Middle frontal gyrus (tissue), 1 donor: ENCODE data around the gene FUT2.

Experiments used
- DNase-seq: peaks from one replicate; pipeline ENCODE4 v3.0.0-alpha.2; 2015; ENCODE audit warnings: low spot score; ENCODE audit errors: extremely low spot score

Gene FUT2

DNA sequence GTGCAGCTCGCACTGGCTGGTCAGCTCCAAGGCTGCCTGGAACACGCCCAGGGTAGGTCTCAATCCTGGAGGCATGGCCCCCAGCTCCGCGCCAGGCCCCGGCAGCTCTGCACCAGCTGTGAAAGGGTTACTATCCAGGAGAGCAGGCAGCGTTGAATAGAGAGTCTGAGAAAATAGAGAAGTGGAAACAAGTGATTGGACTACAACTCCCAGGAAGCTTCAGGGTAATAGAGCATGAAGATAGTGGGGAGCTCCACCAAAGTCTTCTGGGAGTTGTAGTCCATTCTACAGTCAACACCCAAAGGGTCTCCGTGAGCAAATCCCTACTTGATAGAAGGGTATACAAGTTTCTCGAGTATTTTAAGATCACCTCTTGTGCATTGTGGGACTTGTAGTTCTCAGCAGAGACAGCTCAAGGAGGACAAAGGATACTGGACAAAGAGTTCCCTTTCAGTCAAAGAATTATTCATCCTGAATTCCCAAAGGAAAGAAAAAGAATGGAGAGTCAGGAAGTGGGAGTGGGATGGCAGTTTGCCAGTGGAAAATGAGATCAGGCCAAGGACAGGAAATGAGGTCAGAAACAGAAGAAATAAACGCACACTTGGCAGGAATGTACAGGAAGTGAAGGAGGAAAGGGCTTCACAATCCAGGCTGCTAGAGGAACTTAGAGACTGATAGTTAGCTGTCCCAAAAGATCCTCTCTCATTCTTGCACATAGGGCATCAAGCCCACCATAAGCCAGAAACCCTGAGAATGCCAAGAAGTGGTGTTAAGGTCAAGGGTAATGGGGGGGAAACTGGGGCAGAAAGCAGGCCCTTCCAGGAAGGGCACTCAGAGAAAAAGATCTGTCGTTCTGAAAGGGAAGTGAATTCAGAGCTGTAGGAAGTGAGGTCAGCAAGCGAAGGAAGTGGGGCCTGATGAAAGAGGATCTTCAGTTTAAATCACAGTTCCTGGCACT, 29.3 kb downstream of the FUT2 start:
- DNase-seq, result peak; percentile 22

DNA sequence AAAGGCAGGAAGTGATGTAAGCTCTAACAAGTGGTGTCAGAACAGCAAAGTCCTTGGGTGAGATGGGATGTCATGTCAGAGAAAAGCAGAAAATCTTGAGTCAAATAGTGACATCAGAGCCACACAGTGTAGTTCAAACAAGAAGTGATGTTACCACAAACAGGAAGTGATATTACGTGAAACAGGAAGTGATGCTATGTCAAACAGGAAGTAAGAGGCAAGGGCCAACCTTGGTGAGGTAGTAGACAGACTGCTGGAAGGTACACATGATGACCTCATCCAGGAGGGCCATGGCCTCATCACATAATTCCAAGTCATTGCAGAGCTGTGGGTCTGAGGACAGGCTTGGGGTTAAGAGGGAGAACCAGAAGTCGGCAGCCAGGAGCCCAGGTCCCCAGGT, 30.8 kb downstream of the FUT2 start:
- DNase-seq, result no peak

DNA sequence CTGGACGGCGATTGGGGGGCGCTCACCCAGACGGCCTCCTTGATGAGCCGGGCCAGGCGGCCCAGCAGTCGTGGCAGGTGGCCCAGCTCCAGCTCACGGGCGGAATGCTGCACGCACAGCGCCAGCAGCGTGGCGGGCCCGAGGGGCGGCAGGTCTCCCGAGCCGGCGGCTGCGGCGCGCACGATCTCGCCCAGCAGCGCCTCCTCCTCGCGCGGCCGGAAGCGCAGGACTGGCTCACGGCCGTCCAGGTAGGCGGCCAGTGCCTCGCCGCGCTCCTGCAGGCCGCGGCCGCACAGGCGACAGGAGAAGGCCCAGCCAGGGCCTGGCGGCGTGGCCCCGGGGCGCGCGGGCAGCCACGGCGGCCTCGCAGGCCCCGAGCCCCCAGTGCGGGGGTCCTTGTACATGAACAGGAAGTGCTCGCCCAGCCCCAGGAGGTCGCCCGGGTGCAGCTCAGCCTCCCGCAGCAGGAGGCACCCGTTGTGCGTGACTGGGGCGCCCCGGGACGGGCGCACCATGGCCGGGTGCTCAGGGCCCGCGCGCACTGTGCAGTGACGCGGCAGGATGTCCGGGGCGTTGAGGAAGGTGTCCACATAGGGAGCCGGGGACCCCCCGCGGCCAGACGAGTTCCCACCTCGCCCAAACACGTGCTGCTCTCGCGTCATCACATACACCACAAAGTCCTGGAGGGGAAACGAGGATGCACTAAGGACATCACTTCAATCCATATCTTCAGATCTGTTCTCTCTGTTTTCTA, 33.3 kb downstream of the FUT2 start:
- no peak for DNase-seq

DNA sequence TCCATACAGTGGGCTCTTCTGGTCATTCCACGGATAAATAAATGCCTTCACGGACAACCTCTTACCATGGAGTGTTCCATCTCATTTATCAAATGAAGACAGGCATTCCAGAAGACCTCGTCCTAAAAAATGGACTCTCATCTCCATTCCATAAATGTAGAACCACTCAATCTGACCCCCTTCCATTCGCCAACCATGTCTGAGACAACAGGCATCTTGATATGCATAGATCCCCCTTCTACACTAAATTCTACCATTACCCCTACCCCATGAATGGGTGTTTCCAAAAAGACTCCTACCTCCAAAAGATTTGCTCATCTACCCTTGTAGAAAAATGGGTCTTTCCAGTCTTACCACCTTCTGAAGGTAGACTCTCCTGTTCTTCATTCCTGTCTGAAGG, 35.7 kb downstream of the FUT2 start:
- DNase-seq, result no peak

DNA sequence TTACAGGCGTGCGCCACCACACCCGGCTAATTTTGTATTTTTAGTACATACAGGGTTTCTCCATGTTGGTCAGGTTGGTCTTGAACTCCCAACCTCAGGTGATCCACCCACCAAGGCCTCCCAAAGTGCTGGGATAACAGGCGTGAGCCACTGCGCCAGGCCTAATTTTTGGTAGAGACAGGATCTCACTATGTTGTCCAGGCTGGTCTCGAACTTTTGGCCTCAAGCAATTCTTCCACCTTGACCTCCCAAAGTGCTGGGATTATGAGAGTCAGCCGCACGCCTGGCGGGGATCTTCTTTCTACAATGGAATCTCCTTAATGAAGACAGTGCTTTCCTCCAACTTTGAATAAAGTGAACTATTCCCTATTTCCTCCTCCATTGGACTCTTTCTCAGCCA, 38.9 kb downstream of the FUT2 start:
- DNase-seq, result no peak

DNA sequence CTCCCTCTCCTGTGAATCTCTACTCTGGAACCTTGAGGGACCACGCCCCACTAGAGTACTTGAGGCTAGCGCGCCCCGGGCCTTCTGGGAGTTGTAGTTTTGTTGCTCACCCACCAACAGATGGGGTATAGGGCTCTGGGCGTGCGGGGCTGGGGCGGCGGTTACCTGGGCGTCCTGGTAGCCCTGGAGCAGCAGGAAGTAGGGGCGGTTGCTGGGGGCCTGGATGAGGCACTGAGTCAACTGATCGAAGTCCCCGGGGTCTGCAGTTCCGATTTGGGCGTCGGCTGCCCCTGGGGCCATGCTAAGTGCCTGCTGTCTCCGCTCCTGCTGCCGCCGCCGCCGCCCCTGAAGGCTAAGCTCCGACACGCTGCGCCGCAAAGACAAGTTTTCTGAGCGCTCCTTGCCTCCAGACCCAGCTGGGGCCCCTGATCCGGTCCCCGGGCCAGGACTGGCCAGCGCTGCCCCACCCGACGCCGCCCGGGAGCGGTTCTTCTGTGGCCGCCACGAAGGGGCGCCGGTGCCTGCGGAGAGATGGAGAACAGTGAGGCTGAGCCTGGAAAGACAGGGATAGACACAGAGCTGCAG, 39.4 kb downstream of the FUT2 start:
- DNase-seq, result no peak

DNA sequence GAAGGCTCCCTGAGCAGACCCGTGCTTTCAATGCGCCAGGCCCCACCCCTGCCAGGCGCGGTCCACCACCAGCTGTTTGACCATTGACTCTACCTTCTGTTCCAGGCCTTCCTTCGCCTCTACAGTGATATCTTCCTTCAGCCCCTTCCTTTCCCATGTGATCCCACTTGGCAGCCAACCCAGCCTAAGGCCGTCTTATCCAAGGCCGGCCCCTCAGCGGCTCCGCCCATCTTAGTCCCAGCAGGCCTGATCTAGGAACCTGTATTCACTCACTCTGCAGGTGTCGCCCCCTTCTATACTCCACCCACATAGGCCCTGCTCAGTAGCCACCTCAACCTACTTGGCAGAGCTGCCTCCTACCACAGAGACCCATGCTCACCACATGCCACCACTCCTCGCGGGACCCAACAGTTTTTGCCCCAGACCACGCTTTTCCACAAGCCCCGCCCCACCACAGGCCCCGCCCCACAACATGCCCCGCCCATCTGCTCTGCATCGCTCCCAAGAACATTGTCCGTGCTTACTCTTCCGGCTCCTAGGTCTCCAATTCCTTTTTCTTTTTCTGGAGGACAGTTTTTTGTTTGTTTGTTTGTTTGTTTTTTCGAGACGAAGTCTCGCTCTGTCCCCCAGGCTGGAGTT, 41.7 kb downstream of the FUT2 start:
- no peak for DNase-seq

DNA sequence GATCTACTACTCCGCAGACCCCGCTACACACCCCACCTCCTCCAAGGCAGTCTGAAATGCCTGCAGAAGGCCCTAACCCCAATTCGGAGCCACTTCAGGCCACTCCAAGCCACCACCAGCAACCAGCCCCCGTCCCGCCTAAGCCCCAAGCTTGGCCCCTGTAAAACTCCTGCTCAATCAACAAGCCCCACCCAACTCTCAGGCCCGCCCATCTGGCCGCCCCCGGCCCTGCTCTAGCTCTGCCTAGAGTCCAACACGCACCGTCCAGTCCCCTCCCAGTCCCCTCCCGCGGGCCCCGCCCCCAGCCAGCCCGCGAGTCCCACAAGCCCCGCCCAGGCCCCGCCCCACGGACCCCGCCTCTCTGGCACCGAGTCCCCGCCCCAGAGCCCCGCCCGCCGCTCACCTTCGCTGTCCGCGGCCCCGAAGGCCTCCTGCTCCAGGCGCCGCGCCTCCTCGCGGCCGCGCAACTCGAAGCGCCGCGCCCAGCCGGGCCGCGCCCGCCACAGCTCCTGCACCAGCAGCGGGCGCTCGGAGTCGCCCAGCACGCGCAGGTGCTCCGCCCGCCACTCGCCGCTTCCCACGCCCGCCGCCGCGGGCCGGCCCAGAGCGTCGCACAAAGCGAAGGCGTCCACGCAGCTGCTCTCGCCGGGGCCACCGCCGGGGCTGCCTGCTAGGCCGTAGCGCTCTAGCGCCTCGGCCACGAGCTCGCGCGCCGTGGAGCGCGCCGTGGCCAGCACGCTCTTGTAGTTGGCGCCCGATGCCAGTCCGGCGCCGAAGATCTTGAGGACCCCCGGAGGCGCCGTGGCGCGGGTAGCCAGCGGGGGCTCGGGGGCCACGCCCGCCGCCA, 43.0 kb downstream of the FUT2 start:
- DNase-seq, result peak; percentile 40

DNA sequence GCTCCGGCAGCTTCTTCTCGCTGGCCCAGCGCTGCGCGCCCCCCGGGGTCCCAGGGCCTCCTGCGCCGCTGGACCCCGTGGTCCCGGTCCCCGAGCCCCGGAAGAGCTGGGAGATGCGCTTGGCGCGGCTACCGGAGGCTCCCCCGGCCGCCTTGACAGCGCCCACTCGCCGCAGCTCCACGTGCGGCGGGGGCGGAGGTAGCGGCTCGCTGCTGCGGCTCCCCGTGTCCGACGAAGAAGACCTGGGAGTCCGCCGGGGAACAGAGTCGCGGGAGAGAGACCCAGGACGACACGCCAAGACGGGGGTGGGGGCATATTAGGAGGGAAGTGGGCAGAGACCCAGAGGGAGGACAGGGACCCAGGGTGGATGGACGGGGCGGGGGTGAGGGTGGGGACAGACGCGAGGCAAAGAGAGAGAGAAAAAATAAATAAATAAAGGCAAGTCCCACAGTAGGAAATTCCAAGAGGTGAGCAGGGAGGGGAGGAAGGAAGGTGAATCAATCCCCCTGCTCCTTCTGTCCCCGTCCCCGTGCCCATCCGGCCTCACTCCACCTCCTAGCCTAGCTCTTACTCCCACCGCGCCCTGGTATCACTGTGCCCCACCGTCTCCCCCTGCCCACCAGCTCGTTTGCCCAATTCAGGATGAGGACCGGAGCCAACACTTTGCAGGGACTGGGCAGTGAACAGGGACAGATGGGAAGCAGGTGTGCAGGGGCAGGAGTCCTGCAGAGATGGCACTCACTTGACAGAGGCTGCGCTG, 43.8 kb downstream of the FUT2 start:
- DNase-seq, result no peak

DNA sequence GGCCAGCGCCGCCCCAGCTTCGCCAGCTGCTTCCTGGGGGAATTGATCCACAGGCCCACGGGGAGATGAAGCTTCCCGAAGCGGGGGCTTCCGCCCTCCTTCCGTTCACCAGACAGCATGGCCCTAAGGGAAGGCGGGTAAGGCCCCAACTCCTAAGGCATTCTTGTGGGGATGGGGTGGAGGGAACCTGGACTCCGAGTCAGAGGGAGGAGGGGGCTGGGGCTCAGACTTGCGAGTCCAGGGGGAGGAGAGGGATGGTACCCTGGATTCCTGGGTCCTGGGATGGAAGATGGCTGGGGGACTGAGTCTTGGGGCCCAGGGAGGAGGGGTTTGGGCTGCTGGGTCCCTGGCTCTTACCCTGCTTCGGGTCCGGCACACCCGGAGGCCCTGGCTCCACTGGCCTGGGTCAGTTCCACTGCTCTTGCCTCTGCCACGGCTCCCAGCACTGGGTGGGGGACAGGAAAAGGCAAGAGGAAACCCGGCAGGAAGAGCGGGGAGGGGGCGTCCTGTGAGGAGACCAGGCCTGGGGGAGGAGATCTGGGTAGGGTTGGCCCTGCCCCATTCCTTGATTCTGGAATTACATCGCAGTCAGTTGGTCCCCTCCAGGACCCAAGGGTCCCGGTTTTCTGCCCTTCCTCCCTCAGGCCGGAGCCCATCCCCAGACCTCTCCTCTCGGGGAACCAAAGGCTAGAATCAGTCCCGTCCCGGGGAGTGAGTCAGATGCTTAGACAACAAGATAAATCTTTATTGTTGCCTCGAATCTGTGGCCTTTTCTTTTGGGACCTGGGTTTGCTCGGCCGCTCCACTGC, 44.6 kb downstream of the FUT2 start, which contains the start of gene RASIP1:
TSS of gene RASIP1 (minus strand) at position 447 of the 809 bp plus-strand sequence. CDS start at position 119, 328 bp downstream.
- no peak for DNase-seq

DNA sequence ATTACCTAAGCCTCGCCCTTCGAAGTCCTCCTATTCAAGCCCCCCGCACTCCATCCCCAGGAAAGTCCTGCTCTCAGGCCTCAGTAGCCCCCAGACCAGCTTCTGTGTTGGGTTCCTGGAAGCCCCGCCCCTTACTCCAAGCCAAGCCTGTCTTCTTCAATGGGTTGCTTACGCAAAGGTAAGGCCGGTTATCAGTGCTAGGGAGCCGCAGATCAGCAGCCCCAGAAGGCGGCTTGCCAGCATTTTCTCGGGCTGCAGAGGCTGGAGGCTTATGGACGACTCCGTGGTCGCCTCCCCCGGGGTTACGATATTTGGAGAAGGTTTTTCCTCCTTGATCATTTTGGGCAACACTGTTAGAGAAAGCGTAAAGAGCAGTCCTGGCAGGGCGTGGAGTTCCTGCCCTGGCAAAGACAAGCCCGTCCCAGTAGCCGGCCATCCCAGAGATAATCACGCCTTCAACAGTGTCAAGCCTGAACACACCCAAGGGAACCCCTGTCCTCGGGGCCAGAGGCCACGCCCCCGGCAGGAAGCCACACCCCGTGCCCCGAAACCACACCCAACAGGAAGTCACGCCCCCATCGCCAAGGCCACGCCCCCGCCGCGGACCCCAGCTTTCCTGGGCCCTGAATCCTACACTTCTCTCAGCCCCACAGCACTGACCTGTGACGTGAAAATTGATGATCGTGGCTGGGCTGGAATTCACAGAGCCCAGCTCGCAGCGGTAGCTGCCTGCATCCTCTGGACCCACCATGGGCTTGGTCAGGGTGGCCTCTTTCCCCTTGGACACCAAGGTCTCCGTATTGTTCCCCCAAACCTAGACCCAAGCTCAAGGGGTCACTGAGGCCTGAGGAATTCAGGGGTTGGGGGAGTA, 45.6 kb downstream of the FUT2 start:
- no peak for DNase-seq

DNA sequence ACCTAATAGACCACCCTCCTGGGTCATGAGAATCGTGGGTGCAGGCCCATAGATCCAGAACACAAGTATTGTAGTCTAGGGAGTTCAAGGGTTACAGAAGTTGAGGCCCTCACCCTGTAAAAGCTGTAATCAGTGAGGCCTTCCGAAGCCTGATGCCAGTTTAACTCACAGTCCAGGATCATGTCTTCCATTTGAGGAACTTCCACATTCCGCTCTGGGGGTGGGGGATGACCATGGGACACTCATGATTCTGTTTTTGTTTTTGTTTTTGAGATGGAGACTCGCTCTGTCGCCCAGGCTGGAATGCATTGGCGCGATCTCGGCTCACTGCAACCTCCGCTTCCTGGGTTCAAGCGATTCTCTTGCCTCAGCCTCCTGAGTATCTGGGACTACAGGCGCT, 46.3 kb downstream of the FUT2 start:
- DNase-seq, result no peak

DNA sequence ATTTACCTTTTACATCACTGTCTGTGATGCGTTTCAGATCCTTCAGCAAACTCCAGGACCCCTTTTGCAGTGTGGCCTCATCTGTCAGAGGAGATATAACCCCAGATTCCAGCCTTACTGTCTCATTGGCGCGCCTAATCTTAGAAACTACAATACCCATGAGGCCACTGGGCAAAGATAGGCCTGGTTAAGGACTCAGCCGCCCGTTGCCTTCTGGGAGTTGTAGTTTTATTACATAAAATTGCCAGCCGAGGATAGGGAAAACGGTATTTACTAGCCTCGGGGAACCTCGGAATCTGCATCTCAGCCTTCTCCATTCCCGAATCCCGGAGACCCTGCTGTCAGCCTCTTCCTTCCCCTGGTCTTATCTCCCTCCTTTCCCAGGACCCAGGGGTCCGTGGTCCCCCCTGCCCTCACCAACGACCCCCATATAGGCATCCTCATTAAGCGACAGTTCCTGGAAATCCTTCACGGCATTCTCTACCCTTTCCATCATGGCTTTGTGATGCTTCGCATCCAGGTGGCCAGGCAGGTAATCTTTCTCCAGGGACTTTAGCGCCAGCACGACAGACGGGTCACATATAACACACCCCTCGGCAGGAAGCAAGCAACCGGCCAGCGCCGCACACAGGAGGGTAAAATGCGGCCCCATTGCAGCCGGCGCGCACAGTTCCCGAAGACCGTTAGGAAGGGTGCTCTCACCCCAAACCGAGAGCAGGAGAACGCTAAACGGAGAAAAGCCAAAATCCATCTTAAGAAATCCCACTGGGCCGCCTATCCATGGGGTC, 49.6 kb downstream of the FUT2 start:
- DNase-seq, result peak; percentile 55

DNA sequence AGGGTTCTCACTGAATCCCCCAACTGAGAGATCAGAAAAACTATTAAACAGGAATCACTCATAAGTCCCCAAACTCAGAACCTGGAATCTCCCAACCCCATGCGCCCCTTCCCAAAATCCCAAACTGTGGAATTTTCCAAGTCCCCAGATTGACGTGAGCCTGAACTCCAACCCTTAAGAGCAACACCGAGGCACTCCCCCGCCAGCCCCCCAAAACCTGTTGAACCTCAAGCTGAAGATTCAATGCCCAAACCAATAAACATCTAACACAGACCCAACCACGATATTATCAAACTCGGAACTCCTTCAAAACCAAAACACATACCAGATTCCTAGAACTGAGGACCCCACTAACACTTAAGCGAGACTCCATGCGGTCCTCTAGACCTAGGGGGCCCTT, 50.3 kb downstream of the FUT2 start:
- DNase-seq, result no peak

DNA sequence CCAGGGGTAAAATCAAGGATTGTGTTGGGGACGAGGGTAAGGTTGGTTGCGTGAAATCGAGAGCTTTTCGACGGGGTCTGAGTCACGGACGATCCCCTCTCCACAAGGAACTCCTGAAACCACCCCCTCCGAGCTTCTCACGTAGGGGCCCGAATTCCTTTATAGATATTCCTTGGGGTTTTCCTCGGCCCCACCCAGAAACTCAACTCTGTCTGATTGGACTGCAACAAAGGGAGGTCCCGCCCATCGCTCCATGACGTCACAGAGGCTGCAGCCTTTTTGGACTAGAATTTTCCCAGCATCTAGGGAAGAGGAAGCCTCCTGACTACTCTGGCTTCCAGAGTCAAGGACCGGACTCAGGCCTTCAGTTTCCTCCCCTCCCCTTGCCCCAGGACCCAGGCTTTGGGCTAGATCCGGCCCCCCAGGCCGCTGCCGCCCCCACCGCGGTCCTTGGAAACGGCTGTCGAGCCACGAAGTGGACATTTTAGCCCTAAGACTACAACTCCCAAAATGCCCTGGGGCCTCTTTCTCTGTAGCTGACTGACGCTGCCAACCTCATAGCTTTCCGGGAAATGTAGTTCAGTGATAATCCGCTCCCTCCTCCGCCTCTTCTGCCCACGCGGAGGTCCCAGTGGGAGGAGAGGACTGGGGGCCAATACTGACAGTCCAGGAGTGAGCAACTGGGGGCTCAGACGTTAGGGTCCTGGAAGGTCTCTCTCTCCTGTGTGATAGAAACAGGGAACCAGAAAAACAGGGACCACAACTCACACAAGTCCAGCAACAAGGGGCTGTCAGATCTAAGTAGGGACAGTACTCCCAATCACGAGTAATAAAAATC, 51.2 kb downstream of the FUT2 start, which contains the start of gene IZUMO1:
TSS of gene IZUMO1 (minus strand) at position 172 of the 838 bp plus-strand sequence. CDS start 1,050 bp downstream, outside the sequence.
- DNase-seq, result peak; percentile 71

DNA sequence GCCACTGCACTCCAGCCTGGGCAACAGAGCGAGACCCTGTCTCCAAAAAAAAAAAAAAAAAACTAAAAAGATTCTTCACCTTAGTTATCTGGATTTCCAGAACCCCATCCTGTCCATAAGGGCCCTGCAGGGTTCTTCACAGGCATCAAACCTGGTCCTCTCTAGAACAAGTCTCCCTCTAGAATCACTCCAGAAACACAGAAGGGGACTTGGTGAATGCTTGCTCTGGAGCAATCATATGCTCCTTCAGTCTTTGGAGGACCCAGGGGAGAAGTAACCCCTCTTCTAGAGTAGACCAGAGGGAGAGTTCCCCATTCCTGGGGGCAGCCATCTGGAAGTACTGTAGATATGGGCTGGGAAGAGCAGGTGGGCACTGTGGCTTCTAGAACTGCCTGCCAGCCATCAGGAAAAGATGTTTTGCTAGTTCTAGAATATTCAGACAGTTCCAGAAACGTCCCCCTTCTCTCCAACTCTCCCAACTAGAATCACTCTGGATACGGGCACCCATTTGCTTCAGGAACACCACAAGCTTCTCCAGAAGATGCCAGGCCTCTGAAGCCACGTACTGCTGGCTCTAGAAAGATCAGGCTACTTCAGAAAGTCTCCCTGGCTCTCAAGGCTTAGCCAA, 53.9 kb downstream of the FUT2 start:
- no peak for DNase-seq
